ENCODE data around the gene CD300A. TPM values are rescaled to one million over a fixed set of nuclear protein-coding genes. Genes with fewer than 3 reads are reported as not detected.
A peak's percentile ranks its signal among the peaks of the same experiment; 100 is the strongest.

CD300A gene
- total RNA-seq, 4 donors from 2014 or later: 0.88 to 19.6 (median 2.8) TPM

DNA sequence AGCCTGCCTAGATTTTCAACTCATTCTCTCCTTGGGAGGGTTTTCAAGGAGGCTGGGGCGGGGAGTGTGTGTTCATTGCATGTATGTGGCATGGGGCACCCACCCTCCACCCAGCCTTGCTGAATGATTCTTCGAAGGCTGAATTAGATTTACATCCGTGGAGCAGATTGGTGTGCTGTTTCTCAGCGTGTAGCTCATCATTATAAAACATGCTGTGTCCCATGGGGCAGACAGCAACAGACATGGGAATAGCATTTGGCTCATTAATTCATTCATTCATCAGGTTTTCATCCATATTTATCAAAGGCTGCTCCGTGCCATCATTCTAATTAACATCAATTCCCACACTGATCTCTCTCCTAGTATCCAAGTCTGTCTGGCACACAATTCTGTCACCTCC, 10.6 kb upstream of the CD300A start:
- Histone ChIP-seq H3K27ac (peak overlapping the region in 1 of 4 donors; percentile 73), H3K4me3 (no peak overlapping the region), H3K36me3 (no peaks in the 10 kb centered on the region), H3K9me3 (no peaks in the 10 kb centered on the region), H3K4me1 (peaks cover 21 to 45% (median 31%) of the 10 kb centered on the region in 3 donors), H3K27me3 (peaks cover 0 to 34% (median 0%) of the 10 kb centered on the region in 4 donors)
- DNase-seq: no peak
- intact Hi-C loops (cut with DNase I): loop anchor here (2.0 kb wide), 1 partner anchor 77 kb away; no protein-coding TSS in a partner anchor
- TF ChIP-seq, protein P1, sequence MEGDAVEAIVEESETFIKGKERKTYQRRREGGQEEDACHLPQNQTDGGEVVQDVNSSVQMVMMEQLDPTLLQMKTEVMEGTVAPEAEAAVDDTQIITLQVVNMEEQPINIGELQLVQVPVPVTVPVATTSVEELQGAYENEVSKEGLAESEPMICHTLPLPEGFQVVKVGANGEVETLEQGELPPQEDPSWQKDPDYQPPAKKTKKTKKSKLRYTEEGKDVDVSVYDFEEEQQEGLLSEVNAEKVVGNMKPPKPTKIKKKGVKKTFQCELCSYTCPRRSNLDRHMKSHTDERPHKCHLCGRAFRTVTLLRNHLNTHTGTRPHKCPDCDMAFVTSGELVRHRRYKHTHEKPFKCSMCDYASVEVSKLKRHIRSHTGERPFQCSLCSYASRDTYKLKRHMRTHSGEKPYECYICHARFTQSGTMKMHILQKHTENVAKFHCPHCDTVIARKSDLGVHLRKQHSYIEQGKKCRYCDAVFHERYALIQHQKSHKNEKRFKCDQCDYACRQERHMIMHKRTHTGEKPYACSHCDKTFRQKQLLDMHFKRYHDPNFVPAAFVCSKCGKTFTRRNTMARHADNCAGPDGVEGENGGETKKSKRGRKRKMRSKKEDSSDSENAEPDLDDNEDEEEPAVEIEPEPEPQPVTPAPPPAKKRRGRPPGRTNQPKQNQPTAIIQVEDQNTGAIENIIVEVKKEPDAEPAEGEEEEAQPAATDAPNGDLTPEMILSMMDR (IDR thresholded peaks at IDR 0.05): no peak
- TF ChIP-seq POLR2A (IDR thresholded peaks at IDR 0.05): no peak
- WGBS, 2 donors: 87 to 93% methylated on average over 5 of the region's 5 CpGs

DNA sequence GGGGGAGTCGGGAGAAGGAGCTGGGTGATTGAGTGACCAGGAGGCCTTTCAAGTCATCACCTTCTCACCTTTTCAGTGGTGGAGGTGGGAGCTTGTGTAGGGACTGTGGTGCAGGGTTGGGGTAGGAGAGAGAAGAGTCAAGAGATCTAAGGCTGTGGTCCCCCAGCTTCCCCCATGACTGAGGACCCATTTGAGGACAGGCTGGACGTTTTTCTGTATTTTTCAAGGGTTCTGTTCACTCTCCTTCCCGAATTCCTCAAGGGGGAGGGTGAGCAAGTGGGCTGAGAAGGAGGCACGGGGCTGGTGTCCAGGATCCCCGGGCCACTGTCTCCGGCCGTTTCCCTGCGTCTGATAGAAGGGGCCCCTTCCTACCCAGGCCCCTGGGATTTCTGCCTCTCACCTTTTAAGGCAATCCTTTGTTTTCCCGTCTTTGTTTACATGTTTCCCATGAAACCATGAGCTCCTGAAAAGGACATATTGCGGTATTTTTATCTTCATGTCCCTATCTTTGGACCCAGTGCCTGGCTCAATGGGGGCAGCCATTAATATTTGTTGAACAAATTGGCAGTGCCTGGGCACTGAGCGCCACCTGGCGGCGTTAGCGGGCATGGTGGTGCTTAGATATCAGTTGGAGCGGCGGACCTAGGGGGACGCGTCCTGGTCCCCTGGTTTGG, 9.2 kb upstream of the CD300A start:
- Histone ChIP-seq H3K36me3 (no peaks in the 10 kb centered on the region), H3K27ac (no peak overlapping the region), H3K9me3 (no peaks in the 10 kb centered on the region), H3K4me1 (peaks cover 21 to 46% (median 26%) of the 10 kb centered on the region in 3 donors), H3K4me3 (no peak overlapping the region), H3K27me3 (peaks cover 0 to 30% (median 0%) of the 10 kb centered on the region in 4 donors)
- no peak for TF ChIP-seq POLR2A (IDR thresholded peaks at IDR 0.05)
- TF ChIP-seq, protein P1 (IDR thresholded peaks at IDR 0.05): peak; percentile 94 to 98 (median 97)
- 14 to 37% methylated on average over 12 to 16 of the region's 18 CpGs for WGBS, 2 donors
- intact Hi-C loops (cut with DNase I): loop anchor here (2.0 kb wide), 1 partner anchor 78 kb away; no protein-coding TSS in a partner anchor
- no peak for DNase-seq

DNA sequence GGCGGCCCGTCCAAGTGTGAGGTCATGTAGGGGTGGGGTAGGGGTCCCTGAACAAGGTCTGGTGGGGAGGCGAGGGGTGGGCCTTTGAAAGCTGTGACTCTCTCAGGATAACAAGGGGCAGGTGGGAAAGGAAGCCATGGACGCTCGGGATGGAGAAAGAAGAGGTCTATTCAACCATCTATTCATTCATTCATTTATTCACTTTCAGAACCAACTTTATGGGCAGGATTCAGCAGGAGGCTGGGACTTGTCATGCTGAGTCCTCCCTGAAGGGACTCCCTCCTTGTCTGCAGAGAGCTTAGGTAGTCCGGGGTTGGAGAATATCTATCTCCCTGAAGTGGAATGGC, 8.6 kb upstream of the CD300A start:
- no peak for TF ChIP-seq POLR2A (IDR thresholded peaks at IDR 0.05)
- TF ChIP-seq, protein P1 (IDR thresholded peaks at IDR 0.05): peak in 1 of 6 experiments; percentile 11
- WGBS, 2 donors: 39 to 44% methylated on average over 5 of the region's 6 CpGs
- Histone ChIP-seq H3K27ac (no peak overlapping the region), H3K4me1 (peaks cover 20 to 46% (median 21%) of the 10 kb centered on the region in 3 donors), H3K27me3 (peaks cover 0 to 32% (median 0%) of the 10 kb centered on the region in 4 donors), H3K9me3 (no peaks in the 10 kb centered on the region), H3K4me3 (no peak overlapping the region), H3K36me3 (no peaks in the 10 kb centered on the region)
- intact Hi-C loops (cut with DNase I): loop anchor here (2.0 kb wide), 1 partner anchor 79 kb away; no protein-coding TSS in a partner anchor
- DNase-seq: no peak

GRCh38 chr17:74458835-74459234, 7.6 kb upstream of the CD300A start:
- no peak for DNase-seq
- Histone ChIP-seq H3K27me3 (peaks cover 0 to 23% (median 0%) of the 10 kb centered on the region in 4 donors), H3K4me3 (no peak overlapping the region), H3K4me1 (peaks cover 9 to 36% (median 11%) of the 10 kb centered on the region in 3 donors), H3K9me3 (no peaks in the 10 kb centered on the region), H3K27ac (no peak overlapping the region), H3K36me3 (no peaks in the 10 kb centered on the region)
- WGBS, 2 donors: 34 to 41% methylated on average over 3 of the region's 3 CpGs
- intact Hi-C loops (cut with DNase I): no loop called here
- TF ChIP-seq POLR2A (IDR thresholded peaks at IDR 0.05): no peak
- TF ChIP-seq, protein P1 (IDR thresholded peaks at IDR 0.05): no peak

- no peak overlapping the region for H3K4me3 ChIP-seq
- H3K27me3 ChIP-seq: peaks cover 0 to 22% (median 0%) of the 10 kb centered on the region in 4 donors
- no peak overlapping the region for H3K27ac ChIP-seq
- H3K36me3 ChIP-seq: no peaks in the 10 kb centered on the region
- no peak for DNase-seq
- WGBS, 2 donors: 63 to 64% methylated on average over 2 to 4 of the region's 7 CpGs
- intact Hi-C loops (cut with DNase I): no loop called here
- no peak for TF ChIP-seq POLR2A (IDR thresholded peaks at IDR 0.05)
- TF ChIP-seq, protein P1 (IDR thresholded peaks at IDR 0.05): no peak
- no peaks in the 10 kb centered on the region for H3K9me3 ChIP-seq
- peaks cover 1 to 34% (median 6%) of the 10 kb centered on the region in 3 donors for H3K4me1 ChIP-seq
Observed at GRCh38 chr17:74459622-74460021, 6.8 kb upstream of the CD300A start.

Data from esophagus squamous epithelium (tissue), 5 donors.